H1 (cell line): Measurements from ENCODE around the gene PPCDC. TPM values are rescaled to one million over a fixed set of nuclear protein-coding genes. Genes with fewer than 3 reads are reported as not detected.
A peak's percentile ranks its signal among the peaks of the same experiment; 100 is the strongest.

ENCODE experiments used
- CTCF ChIA-PET: fragments of 300-600 bp; sonication (Branson Sonifier 250); formaldehyde crosslinking; loops from one replicate; lab custom pipeline; 2021; ENCODE audit not compliant: partially characterized antibody; lab: Charles Lee
- POLR2A ChIA-PET: fragments of 300-600 bp; sonication (Branson Sonifier 250); formaldehyde crosslinking; loops from one replicate; lab custom pipeline; 2021; ENCODE audit warnings: inconsistent platforms; ENCODE audit not compliant: partially characterized antibody; lab: Charles Lee
- DNase-seq, 2 experiments: peaks; one replicate each; pipeline versions ENCODE4 v3.0.0 to v3.0.0-alpha.2; 2010 to 2022; ENCODE audit warnings: low spot score in 2 of 2, low read depth in 1 of 2, mixed read lengths in 1 of 2
- FAIRE-seq: peaks from 2 replicates; lab custom pipeline; 2011; peaks lifted over from hg19 to GRCh38; lab: Jason Lieb, UNC
- H2AFZ ChIP-seq: 2 replicates; pipeline ENCODE4 v1.8.1; 2012; ENCODE audit warnings: low read length, inconsistent platforms
- H2AK5ac ChIP-seq: 2 replicates; pipeline ENCODE4 v1.6.1; 2013; ENCODE audit warnings: low read depth, low read length
- H2BK120ac ChIP-seq: replicated peaks from 2 replicates; pipeline ENCODE3; 2013; ENCODE audit warnings: low read depth, low read length, inconsistent platforms
- H2BK12ac ChIP-seq: 2 replicates; pipeline ENCODE4 v1.6.1; 2013; ENCODE audit warnings: low read depth, low read length
- H2BK15ac ChIP-seq: 2 replicates; pipeline ENCODE4 v1.6.1; 2013; ENCODE audit warnings: low read length
- H2BK20ac ChIP-seq: 2 replicates; pipeline ENCODE4 v1.6.1; 2013; ENCODE audit warnings: low read length
- H2BK5ac ChIP-seq: 2 replicates; pipeline ENCODE4 v1.6.1; 2013; ENCODE audit warnings: low read depth, low read length
- H3K14ac ChIP-seq: 2 replicates; pipeline ENCODE4 v1.6.1; 2013; ENCODE audit warnings: inconsistent platforms; ENCODE audit not compliant: insufficient read length
- H3K18ac ChIP-seq: 2 replicates; pipeline ENCODE4 v1.6.1; 2013; ENCODE audit warnings: low read length; ENCODE audit errors: extremely low read depth
- H3K23ac ChIP-seq: 2 replicates; pipeline ENCODE4 v1.6.1; 2013; ENCODE audit warnings: inconsistent platforms; ENCODE audit not compliant: insufficient read length
- H3K23me2 ChIP-seq: 2 replicates; pipeline ENCODE4 v1.6.1; 2013; ENCODE audit warnings: low read depth, low read length
- H3K27ac ChIP-seq: 2 replicates; pipeline ENCODE4 v1.6.1; 2011; ENCODE audit warnings: low read depth, low read length, inconsistent platforms
- H3K27me3 ChIP-seq, 4 experiments: replicated peaks in 1 of 4; 1 replicate in 1 of 4; 2 replicates in 3 of 4; pipeline versions ENCODE4 v1.6.1 to v1.8.1; 2011 to 2013; ENCODE audit warnings: low read length in 3 of 4, mild to moderate bottlenecking in 3 of 4, inconsistent platforms in 2 of 4, mixed read lengths in 2 of 4, moderate library complexity in 1 of 4; ENCODE audit not compliant: control insufficient read depth in 3 of 4, insufficient read depth in 3 of 4; ENCODE audit errors: extremely low read depth in 1 of 4
- H3K36me3 ChIP-seq, 4 experiments: 2 replicates each; pipeline versions ENCODE4 v1.6.1 to v1.8.1; 2011 to 2013; ENCODE audit warnings: mild to moderate bottlenecking in 4 of 4, low read length in 3 of 4, moderate library complexity in 2 of 4, control low read depth in 1 of 4, inconsistent platforms in 1 of 4; ENCODE audit not compliant: insufficient read depth in 4 of 4, control insufficient read depth in 2 of 4
- H3K4ac ChIP-seq: replicated peaks from 2 replicates; pipeline ENCODE3; 2013; ENCODE audit warnings: low read length, low read depth, mixed read lengths, inconsistent platforms; ENCODE audit not compliant: insufficient read length
- H3K4me1 ChIP-seq, 4 experiments: replicated peaks in 1 of 4; 1 replicate in 1 of 4; 2 replicates in 3 of 4; pipeline versions ENCODE4 v1.6.1 to v1.8.1; 2011 to 2013; ENCODE audit warnings: low read length in 3 of 4, inconsistent platforms in 2 of 4, mixed read lengths in 1 of 4; ENCODE audit not compliant: insufficient read depth in 4 of 4, control insufficient read depth in 3 of 4
- H3K4me2 ChIP-seq, 2 experiments: 2 replicates each; pipeline versions ENCODE4 v1.6.1 to v1.8.1; 2011 to 2013; ENCODE audit warnings: low read depth in 2 of 2, low read length in 2 of 2, control low read depth in 1 of 2, inconsistent platforms in 1 of 2, mild to moderate bottlenecking in 1 of 2; ENCODE audit not compliant: insufficient read depth in 1 of 2
- H3K4me3 ChIP-seq, 4 experiments: fragments of 200-600, 300-600 bp in 1 of 4; sonication (generic), shearing (Covaris generic), sonication (Bioruptor Twin) in 1 of 4; 2 replicates each; pipeline versions ENCODE4 v1.5.1 to v1.8.1; 2011 to 2016; ENCODE audit warnings: low read length in 4 of 4, low read depth in 3 of 4, control low read depth in 2 of 4, inconsistent platforms in 2 of 4, mild to moderate bottlenecking in 2 of 4, mixed read lengths in 1 of 4, moderate library complexity in 1 of 4; ENCODE audit not compliant: insufficient read depth in 2 of 4; ENCODE audit errors: extremely low read depth in 1 of 4
- H3K56ac ChIP-seq: replicated peaks from 2 replicates; pipeline ENCODE3; 2013; ENCODE audit warnings: low read depth, mild to moderate bottlenecking, mixed read lengths, low read length, inconsistent platforms; ENCODE audit not compliant: insufficient read length
- H3K79me1 ChIP-seq: 2 replicates; pipeline ENCODE4 v1.6.1; 2013; ENCODE audit warnings: low read depth, low read length, control low read depth
- H3K79me2 ChIP-seq, 2 experiments: 2 replicates each; pipeline versions ENCODE4 v1.6.1 to v1.8.1; 2012 to 2013; ENCODE audit warnings: low read length in 2 of 2, mild to moderate bottlenecking in 2 of 2, inconsistent platforms in 1 of 2; ENCODE audit not compliant: insufficient read depth in 2 of 2, control insufficient read depth in 1 of 2
- H3K9ac ChIP-seq, 4 experiments: replicated peaks in 1 of 4; 1 replicate in 1 of 4; 2 replicates in 3 of 4; pipeline versions ENCODE4 v1.6.1 to v1.8.1; 2011 to 2013; ENCODE audit warnings: low read depth in 3 of 4, low read length in 3 of 4, control low read depth in 2 of 4, mild to moderate bottlenecking in 2 of 4, moderate library complexity in 2 of 4, inconsistent platforms in 1 of 4; ENCODE audit errors: extremely low read depth in 1 of 4
- H3K9me3 ChIP-seq, 2 experiments: 2 replicates each; pipeline versions ENCODE4 v1.6.1 to v1.8.1; 2012 to 2013; ENCODE audit warnings: mild to moderate bottlenecking in 2 of 2, moderate library complexity in 2 of 2, control low read depth in 1 of 2, inconsistent platforms in 1 of 2, low read depth in 1 of 2, low read length in 1 of 2, mixed read lengths in 1 of 2; ENCODE audit not compliant: insufficient read depth in 2 of 2
- H4K20me1 ChIP-seq, 2 experiments: replicated peaks in 1 of 2; 2 replicates each; pipeline versions ENCODE3 to v1.8.1; 2011 to 2013; ENCODE audit warnings: inconsistent platforms in 2 of 2, low read length in 2 of 2, mild to moderate bottlenecking in 1 of 2; ENCODE audit not compliant: insufficient read depth in 2 of 2, control insufficient read depth in 1 of 2
- H4K5ac ChIP-seq: 2 replicates; pipeline ENCODE4 v1.6.1; 2013; ENCODE audit warnings: low read length, low read depth, mixed read lengths, inconsistent platforms; ENCODE audit not compliant: insufficient read length
- H4K8ac ChIP-seq: 2 replicates; pipeline ENCODE4 v1.8.0; 2013; ENCODE audit warnings: mild to moderate bottlenecking, moderate library complexity, low read length, inconsistent platforms; ENCODE audit not compliant: insufficient read depth; ENCODE audit errors: extremely low read depth
- H4K91ac ChIP-seq: replicated peaks from 2 replicates; pipeline ENCODE3; 2013; ENCODE audit warnings: low read length, mixed read lengths, inconsistent platforms; ENCODE audit not compliant: insufficient read length
- CTCF ChIP-seq, 3 experiments: IDR thresholded peaks; 1 replicate in 2 of 3; 2 replicates in 1 of 3; pipeline versions ENCODE4 v1.5.1 to v1.6.1; 2011; ENCODE audit warnings: low read length in 3 of 3, mild to moderate bottlenecking in 3 of 3, inconsistent platforms in 2 of 3, low read depth in 1 of 3, moderate library complexity in 1 of 3; ENCODE audit not compliant: insufficient read depth in 1 of 3; ENCODE audit errors: control extremely low read depth in 1 of 3
- RAD21 ChIP-seq, 2 experiments: IDR thresholded peaks in 1 of 2; conservative IDR thresholded peaks in 1 of 2; 2 replicates each; pipeline ENCODE4 v1.6.1; 2011; ENCODE audit warnings: low read depth in 2 of 2, low read length in 2 of 2, improper control_type of control experiment in 1 of 2, inconsistent platforms in 1 of 2, mild to moderate bottlenecking in 1 of 2, moderate library complexity in 1 of 2
- RBBP5 ChIP-seq: IDR thresholded peaks from 2 replicates; pipeline ENCODE4 v1.7.1; 2012; ENCODE audit warnings: low read depth, mild to moderate bottlenecking, inconsistent platforms, low read length, moderate library complexity, borderline replicate concordance
- WGBS, 2 experiments: shearing (Covaris generic) in 1 of 2; methylation state at CpG; one replicate each; pipeline versions ENCODE4 v1.1.6 to v1.1.7; 2013 to 2015; ENCODE audit warnings: low lambda C conversion rate in 2 of 2, mixed read lengths in 2 of 2, inconsistent platforms in 1 of 2, low coverage in 1 of 2, missing lambda C conversion rate in 1 of 2; ENCODE audit not compliant: insufficient replicate concordance in 2 of 2, insufficient coverage in 1 of 2, insufficient read length in 1 of 2; ENCODE audit errors: extremely low coverage in 1 of 2, missing lambda C conversion rate in 1 of 2; 5-methylcytosine and 5-hydroxymethylcytosine counted together
- polyA plus RNA-seq, 7 experiments: library from polyadenylated mRNA; depleted of rRNA in 3 of 7; stranded (reverse) in 5 of 7; unstranded in 2 of 7; fragments of >200 nt in 5 of 7; fragments of 200-250 nt in 2 of 7; gene quantifications; 1 replicate in 5 of 7; 2 replicates in 1 of 7; 4 replicates in 1 of 7; pipeline versions ENCODE4 v1.2.1 to v1.2.3, GENCODE V29; 2011 to 2013; ENCODE audit warnings: missing spikeins in 2 of 7, mixed read lengths in 2 of 7
- total RNA-seq: library from RNA; stranded (reverse); fragmentation: NEBNext Ultra II Directional; extraction: Animal tissue kit (Norgen Biotek cat#: 25700); gene quantifications from 2 replicates; pipeline ENCODE4 v1.2.1, GENCODE V29; 2021

The PPCDC gene
- total and polyA plus RNA-seq, 2 of the 8 experiments (the other 6 are each of a cell fraction or from before 2014, with no cell fraction given) = 11.3 to 29.7 TPM

GRCh38 chr15:75022783-75023180 lies 608 bp upstream of the PPCDC start:
- CTCF ChIA-PET = interaction anchor here (0.5 to 1.3 kb wide), 3 partner anchors 35 to 1000 kb away, joined by 3 read pairs; no protein-coding TSS in a partner anchor
- H3K27me3 ChIP-seq = no peaks in the 10 kb centered on the region
- no peak overlapping the region for H4K8ac ChIP-seq
- no peak for TF ChIP-seq RBBP5
- no peak for TF ChIP-seq RAD21 (IDR thresholded peaks at IDR 0.05 in 1 of 2, conservative IDR thresholded peaks at IDR 0.05 in 1 of 2; ENCODE audit: low read depth in 2 of 2, low read length in 2 of 2)
- no peak for TF ChIP-seq CTCF (IDR thresholded peaks at IDR 0.05; ENCODE audit: control extremely low read depth in 1 of 3, insufficient read depth in 1 of 3, low read depth in 1 of 3, low read length in 3 of 3)

More at GRCh38 chr15:75022783-75023180, 608 bp upstream of the PPCDC start:
- H2BK20ac ChIP-seq = no peak overlapping the region
- 94% methylated on average over 2 of the region's 2 CpGs; no CpG with 5 or more reads in 1 of the 2 experiments for WGBS, 2 experiments
- peaks cover 0 to 14% of the 10 kb centered on the region in 2 experiments; a peak in 2 of 4 replicates for H3K79me2 ChIP-seq
- H2BK120ac ChIP-seq = no peak overlapping the region
- H2AFZ ChIP-seq = no peak overlapping the region
- no peak overlapping the region for H2BK12ac ChIP-seq
- 0 out of 7 replicates have a peak overlapping the region, but pooled peaks of 1 of the 4 experiments have one; percentile 3 for H3K9ac ChIP-seq
- H3K18ac ChIP-seq = no peak overlapping the region
- H3K4me2 ChIP-seq = no peak overlapping the region; a peak in 1 of 4 replicates
- H4K91ac ChIP-seq = no peak overlapping the region
- H3K27ac ChIP-seq = no peak overlapping the region
- no peak overlapping the region for H3K4ac ChIP-seq
- no peak overlapping the region for H3K56ac ChIP-seq
- no peak overlapping the region for H2BK15ac ChIP-seq
- H3K36me3 ChIP-seq = peaks cover 0 to 10% (median 3%) of the 10 kb centered on the region in 4 experiments; a peak in 4 of 8 replicates
- no peak overlapping the region for H3K23ac ChIP-seq
- H4K20me1 ChIP-seq = peaks cover 0 to 2% of the 10 kb centered on the region in 2 experiments
- H3K9me3 ChIP-seq = no peaks in the 10 kb centered on the region
- no peak overlapping the region for H3K4me3 ChIP-seq
- no peak for DNase-seq
- no peak overlapping the region for H2AK5ac ChIP-seq
- H4K5ac ChIP-seq = no peak overlapping the region
- H3K14ac ChIP-seq = no peak overlapping the region
- no peak overlapping the region for H2BK5ac ChIP-seq
- no peaks in the 10 kb centered on the region; a peak in 1 of 7 replicates for H3K4me1 ChIP-seq
- H3K79me1 ChIP-seq = peaks cover 2% of the 10 kb centered on the region; the same call in 1 of the 2 replicates
- no peak for FAIRE-seq
- POLR2A ChIA-PET = interaction anchor here (0.7 to 1.9 kb wide), 11 partner anchors 8 to 317 kb away, joined by 3 to 10 read pairs (median 4); partner anchors contain the start of genes C15orf39 and RPP25
- H3K23me2 ChIP-seq = 0 out of 2 replicates have a peak, but pooled peaks cover 3% of the 10 kb centered on the region
